GM10266 (cell line): ENCODE data around the gene EIF4H.
"Not testable (repeated sequence)": the region's sequence is repeated elsewhere in the genome, so short reads cannot be mapped to it uniquely, and the experiment has no call there.

Source experiments
- DNase-seq: peaks from one replicate; pipeline ENCODE4 v3.0.0; 2012; ENCODE audit errors: extremely low spot score
- CTCF ChIP-seq: IDR thresholded peaks from 2 replicates; pipeline ENCODE4 v1.5.1; 2012; ENCODE audit warnings: mild to moderate bottlenecking, low read depth; ENCODE audit not compliant: control insufficient read depth, insufficient read depth; ENCODE audit errors: missing control alignments

EIF4H gene

GRCh38 chr7:74203956-74204618 is 29.9 kb downstream of the EIF4H start:
- no peak for DNase-seq
- no peak for TF ChIP-seq CTCF

DNA sequence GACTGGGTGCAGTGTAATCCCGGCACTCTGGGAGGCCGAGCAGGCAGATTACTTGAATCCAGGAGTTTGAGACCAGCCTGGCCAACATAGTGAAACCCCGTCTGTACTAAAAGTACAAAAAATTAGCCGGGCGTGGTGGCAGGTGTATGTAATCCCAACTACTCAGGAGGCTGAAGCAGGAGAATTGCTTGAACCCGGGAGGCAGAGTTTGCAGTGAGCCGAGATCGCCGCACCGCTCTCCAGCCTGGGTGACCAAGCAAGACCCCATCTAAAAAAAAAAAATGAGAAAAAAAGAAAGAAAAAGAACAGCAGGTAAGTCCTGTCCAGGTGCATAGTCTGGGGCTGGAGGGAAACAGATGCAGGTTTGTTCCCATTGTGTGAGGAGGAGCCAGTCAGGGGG is 31.9 kb downstream of the EIF4H start:
- not testable (repeated sequence) for DNase-seq

DNA sequence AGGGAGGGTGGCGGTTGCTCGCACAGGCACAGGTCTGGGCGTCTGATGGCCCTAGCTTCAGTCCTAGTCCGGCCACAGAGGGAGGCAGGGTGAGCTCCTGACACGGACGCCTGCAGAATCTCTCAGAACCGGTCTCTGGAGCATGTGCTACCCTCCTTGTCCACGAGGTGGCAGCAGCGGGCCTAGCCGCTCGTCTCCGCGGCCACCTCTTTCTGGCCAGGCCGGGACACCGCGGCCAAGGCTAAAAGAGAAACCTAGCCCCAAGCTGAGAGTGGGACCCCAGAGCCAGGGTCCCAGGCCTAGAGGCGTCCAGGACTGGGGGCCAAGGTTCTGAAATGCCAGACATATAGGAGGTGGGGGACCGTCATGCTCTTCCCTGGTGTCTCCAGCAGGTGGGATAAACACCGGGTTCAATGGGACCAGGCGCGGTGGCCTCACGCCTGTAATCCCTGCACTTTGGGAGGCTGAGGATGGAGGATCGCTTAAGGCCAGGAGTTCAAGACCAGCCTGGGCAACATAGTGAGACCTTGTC is 32.5 kb downstream of the EIF4H start:
- peak; percentile 79 for DNase-seq
- peak; percentile 94 for TF ChIP-seq CTCF

GRCh38 chr7:74207586-74207985 is 33.4 kb downstream of the EIF4H start:
- no peak for TF ChIP-seq CTCF
- no peak for DNase-seq

GRCh38 chr7:74208241-74208640 is 34.1 kb downstream of the EIF4H start:
- not testable (repeated sequence) for DNase-seq

DNA sequence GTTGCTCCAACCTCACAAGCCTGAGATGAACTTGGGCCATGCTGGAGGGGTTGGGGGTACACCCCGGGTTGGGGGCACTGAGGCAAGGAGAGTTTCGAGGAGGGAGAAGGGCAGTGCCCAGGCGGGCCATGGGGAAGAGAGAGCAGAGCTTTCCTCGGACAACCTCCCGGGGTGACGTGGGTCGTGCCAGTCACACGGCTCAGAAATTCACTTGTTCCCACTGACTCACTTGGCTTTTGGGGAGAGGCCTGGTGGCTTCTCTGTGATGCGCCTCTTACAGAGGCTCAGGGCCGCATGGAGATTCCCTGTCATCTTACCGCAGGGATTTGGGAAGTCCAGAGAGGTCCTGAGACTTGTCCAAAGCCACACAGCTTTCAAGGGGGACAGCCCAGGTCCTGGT is 38.5 kb downstream of the EIF4H start:
- no peak for DNase-seq
- no peak for TF ChIP-seq CTCF

- no peak for TF ChIP-seq CTCF
- no peak for DNase-seq
These were observed 40.9 kb downstream of the EIF4H start for GRCh38 chr7:74214816-74215630.

DNA sequence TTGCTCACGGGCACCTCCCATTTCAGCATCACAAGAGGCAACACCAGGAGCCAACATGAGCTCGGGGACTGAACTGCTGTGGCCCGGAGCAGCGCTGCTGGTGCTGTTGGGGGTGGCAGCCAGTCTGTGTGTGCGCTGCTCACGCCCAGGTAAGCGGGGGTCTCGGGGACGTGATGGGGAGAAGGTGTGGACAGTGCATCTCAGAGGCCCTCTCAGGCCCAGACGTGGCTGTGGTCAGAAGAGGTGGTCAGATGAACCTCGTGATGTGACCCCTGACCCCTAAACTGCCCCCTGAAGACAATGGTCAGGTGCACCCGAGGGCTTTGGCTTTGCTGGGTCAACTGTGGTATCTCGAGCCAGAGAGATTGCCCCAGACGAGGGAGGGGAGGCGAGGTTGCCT is 41.8 kb downstream of the EIF4H start:
- no peak for DNase-seq
- TF ChIP-seq CTCF, result no peak
